AG09309 (cell line): ENCODE data around the gene ENKUR.
A peak's percentile ranks its signal among the peaks of the same experiment; 100 is the strongest.

Source experiments
- DNase-seq: peaks from one replicate; pipeline ENCODE4 v3.0.0-alpha.2; 2010; ENCODE audit warnings: low read depth
- H3K4me3 ChIP-seq: 2 replicates; pipeline ENCODE4 v1.5.1; 2011; ENCODE audit warnings: mild to moderate bottlenecking, low read depth, low read length, moderate library complexity; ENCODE audit not compliant: control insufficient read depth
- CTCF ChIP-seq: IDR thresholded peaks from 2 replicates; pipeline ENCODE4 v1.5.1; 2011; ENCODE audit warnings: mild to moderate bottlenecking, low read depth, low read length, inconsistent platforms; ENCODE audit not compliant: insufficient read depth, control insufficient read depth; ENCODE audit errors: missing control alignments

The ENKUR gene

DNA sequence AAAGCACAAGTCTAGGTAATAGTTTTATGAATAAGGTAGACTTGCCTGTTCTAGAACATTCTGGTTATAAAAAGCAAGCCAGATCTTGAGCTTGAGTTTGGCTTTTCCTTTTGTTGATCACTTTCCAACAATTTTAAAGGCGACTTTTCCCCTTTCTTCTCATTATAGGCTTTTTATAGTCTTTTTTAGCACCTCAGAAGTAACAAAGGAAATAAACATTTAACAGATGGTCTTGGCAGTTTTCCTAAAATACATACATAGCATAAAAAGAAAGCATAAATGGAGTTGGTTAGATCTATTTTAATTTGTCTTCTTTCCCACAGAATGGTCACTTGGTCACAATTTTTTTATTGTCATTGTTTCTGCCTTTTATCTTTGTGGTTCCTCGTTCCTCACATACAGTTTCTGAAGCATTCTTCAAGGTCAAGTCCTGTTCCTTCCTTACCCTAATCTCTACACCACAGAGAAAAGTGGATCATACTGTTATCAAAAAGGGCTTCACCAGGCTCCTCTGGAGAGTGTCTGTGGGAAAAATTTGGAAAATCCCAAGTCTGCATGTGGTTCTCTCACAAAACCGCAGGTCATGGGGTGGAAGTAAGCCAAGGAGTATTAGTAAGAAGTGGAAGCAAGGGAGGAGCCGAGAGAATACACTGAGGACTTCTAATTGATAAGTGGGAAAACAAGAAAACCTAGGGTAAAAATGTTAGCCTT is 31.8 kb upstream of the ENKUR start:
- H3K4me3 ChIP-seq = no peak overlapping the region
- no peak for TF ChIP-seq CTCF
- DNase-seq = peak; percentile 57

- H3K4me3 ChIP-seq = no peak overlapping the region
- no peak for DNase-seq
- TF ChIP-seq CTCF = no peak
Measured at GRCh38 chr10:25047088-25047487, 31.1 kb upstream of the ENKUR start.

DNA sequence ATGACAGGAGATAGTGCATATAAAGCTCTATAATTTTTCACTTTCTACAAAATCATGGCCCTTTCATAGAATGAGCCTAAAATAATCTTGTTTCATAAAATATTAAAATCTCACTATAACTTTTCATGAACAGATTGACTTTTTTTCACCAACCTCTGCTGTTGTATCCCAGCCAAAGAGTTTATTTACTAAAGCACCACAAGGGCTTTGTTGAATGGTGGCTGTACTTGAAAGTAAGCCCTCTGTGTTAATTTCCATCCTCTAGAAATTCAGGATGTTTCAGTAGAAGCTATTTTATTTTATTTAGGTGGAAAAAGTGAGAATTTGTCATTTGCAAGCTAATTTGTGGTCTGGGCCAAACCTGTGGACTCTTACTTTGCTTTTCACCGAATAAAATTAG is 30.7 kb upstream of the ENKUR start:
- no peak for DNase-seq
- no peak for TF ChIP-seq CTCF
- no peak overlapping the region for H3K4me3 ChIP-seq

GRCh38 chr10:25039531-25039930 is 23.6 kb upstream of the ENKUR start:
- no peak for TF ChIP-seq CTCF
- no peak overlapping the region for H3K4me3 ChIP-seq
- DNase-seq = no peak

- TF ChIP-seq CTCF = no peak
- no peak overlapping the region for H3K4me3 ChIP-seq
- no peak for DNase-seq
Measured at GRCh38 chr10:25038325-25038724, 22.4 kb upstream of the ENKUR start.

GRCh38 chr10:25036381-25036780 is 20.4 kb upstream of the ENKUR start:
- DNase-seq = no peak
- no peak for TF ChIP-seq CTCF
- H3K4me3 ChIP-seq = no peak overlapping the region
